NCI-H2029 (cell line): Measurements from ENCODE around the gene GBP6.
"Not testable (repeated sequence)": the region's sequence is repeated elsewhere in the genome, so short reads cannot be mapped to it uniquely, and the experiment has no call there.

Experiments
- DNase-seq: peaks from one replicate; lab custom pipeline; 2025; lab: John Stamatoyannopoulos, UW

The GBP6 gene

DNA sequence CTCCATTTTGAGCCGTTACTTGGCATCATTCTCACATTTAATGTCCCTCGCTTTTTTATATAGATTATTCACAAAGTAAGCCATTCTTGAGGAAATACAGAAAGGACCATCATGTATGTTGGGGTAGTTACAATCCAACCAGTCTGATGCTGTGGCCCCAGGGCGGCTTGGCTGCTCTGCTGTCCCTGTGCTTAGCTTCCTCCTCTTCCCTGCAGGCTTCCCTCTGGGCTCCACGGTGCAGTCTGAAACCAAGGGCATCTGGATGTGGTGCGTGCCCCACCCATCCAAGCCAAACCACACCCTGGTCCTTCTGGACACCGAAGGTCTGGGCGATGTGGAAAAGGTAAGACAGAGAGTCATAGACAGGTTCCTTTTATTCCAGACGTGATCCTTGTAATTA is 5.5 kb downstream of the GBP6 start:
- no peak for DNase-seq

DNA sequence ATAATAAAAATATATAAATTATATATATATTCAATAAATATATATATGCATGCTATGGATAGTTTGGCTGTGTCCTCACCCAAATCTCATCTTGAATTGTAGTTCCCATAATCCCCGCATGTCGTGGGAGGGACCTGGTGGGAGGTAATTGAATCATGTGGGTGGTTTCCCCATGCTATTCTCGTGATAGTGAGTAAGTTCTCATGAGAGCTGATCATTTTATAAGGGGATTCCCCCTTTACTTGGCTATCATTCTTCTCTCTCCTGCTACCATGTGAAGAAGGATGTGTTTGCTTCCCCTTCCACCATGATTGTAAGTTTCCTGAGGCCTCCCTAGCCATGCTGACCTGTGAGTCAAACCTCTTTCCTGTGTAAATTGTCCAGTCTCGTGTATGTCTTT is 10.0 kb downstream of the GBP6 start:
- DNase-seq: not testable (repeated sequence)

GRCh38 chr1:89378001-89378400 is 14.1 kb downstream of the GBP6 start:
- DNase-seq: no peak

DNA sequence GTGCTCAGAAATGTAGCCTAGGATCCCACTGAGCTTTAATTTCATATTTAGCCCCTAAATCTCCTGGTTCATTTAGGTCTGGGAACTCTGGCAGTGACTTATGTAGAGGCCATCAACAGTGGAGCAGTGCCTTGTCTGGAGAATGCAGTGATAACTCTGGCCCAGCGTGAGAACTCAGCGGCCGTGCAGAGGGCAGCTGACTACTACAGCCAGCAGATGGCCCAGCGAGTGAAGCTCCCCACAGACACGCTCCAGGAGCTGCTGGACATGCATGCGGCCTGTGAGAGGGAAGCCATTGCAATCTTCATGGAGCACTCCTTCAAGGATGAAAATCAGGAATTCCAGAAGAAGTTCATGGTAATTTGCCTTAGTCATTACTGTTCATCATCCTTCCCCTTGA is 17.8 kb downstream of the GBP6 start:
- DNase-seq: no peak

GRCh38 chr1:89382479-89382878 is 18.6 kb downstream of the GBP6 start:
- DNase-seq: no peak

GRCh38 chr1:89383185-89383584 is 19.3 kb downstream of the GBP6 start:
- no peak for DNase-seq

DNA sequence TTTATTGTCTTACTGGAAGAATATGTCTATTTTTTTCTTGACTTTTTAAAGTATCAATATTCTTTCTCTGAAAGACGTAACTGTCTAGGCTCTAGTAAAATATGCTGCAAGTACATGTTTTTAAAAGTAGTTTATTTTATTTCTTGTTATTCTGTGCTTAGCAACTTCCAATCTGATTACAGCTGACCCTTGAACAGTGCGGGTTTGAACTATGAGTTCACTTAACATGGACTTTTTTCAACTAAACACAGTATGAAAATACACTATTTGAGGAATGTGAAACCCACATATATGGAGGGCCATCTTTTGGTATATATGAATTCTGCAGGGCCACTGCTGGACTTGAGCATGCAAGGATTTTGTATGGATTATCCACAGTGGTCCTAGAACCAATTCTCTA is 26.8 kb downstream of the GBP6 start:
- DNase-seq: no peak

DNA sequence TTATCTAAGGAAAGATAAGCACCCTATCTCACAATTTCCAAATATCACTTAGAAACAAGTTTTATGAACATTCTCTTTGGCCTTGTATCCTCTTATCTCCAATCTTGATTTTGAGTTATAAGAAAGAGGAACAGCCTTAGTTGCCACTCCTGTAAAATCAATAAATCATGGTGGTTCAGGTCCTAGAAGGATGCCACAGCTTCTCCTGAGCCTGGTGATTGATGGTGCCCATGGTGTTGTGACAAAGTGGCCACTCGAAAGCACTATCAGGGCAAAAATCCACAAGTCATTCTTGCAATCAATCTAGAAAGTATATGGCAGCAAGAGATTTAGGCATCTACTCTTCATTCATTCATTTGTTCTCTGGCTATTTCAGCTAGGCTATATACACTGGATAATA is 27.8 kb downstream of the GBP6 start:
- DNase-seq: no peak

DNA sequence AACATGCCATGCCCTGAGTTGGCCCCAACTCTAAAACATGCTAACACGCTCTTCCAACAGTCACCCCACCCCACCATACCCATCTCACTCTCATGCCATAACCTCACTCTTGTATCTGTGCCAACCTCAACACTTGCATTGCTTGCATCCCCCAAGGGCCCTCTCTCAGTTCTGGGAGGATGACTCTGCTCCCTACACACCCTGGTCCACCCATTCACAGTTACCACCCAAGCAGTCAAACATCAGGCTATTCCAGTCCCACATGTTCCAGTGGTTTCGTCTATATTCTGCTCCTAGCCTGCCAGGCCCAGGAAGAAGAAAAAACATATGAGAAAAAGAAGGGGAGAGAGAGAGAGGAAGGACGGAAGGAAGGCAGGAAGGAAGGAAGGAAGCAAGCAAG is 31.0 kb downstream of the GBP6 start:
- no peak for DNase-seq

GRCh38 chr1:89396902-89397301 is 33.0 kb downstream of the GBP6 start:
- DNase-seq: no peak

DNA sequence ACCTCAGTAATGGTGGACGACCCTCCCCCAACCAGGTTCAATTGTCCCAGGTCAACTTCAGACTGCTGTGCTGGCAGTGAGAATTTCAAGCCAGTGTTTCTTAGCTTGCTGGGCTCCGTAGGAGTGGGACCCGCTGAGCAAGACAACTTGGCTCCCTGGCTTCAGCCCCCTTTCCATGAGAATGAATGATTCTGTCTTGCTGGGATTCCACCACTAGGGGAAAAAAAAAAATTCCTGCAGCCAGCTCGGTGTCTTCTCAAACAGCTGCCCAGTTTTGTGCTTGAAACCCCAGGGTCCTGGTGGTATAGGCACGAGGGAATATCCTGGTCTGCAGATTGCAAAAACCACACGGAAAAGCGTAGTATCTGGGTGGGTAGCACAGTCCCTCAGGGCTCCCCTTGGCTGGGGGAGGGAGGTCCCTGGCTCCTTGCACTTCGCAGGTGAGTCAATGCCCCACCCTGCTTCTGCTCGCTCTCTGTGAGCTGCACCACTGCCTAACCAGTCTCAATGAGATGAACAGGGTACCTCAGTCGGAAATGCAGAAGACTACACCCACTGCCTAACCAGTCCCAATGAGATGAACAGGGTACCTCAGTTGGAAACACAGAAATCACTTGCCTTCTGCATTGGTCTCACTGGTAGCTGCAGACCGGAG is 41.5 kb downstream of the GBP6 start:
- DNase-seq: no peak

DNA sequence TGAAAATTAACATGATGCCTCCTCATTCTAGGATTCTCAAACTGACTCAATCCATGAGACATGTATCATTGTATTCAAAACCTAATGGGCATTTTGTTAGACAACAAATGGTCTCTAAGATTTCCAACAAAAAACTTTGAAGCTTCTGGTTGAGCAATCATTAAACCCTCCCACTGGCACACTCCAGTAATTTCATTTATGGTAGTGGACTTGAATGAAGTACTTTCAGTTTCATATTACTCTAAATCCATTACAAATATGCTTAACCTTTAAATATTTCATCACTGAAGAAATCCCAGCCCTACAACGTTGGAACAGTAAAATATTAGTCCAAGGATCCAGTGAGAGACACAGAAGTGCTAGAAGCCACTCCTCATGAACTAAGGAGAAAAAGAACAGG is 43.5 kb downstream of the GBP6 start:
- DNase-seq: no peak

- DNase-seq: not testable (repeated sequence)
Observed at GRCh38 chr1:89407768-89408167, 43.9 kb downstream of the GBP6 start.

GRCh38 chr1:89425056-89425455 is 61.2 kb downstream of the GBP6 start:
- peak; percentile 87 for DNase-seq

DNA sequence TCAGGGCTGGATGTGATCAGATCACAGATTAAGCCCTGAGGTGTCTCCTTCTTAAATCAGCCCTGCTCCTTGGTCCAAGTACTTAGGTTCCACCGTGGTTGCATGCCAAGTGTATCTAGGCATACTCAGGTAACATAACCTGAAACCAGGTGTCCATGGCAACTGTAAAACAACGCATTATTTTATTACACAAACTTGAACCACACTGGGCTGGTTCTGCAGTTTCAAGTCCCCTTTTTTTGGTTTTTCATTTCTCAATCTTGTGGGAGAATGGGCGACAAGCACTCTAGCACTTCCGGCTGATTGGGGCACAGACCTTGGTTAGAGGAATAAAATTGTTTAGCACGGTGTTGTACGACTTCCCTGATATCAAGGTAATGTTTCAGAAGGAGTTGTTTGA is 65.2 kb downstream of the GBP6 start:
- DNase-seq: peak; percentile 45

DNA sequence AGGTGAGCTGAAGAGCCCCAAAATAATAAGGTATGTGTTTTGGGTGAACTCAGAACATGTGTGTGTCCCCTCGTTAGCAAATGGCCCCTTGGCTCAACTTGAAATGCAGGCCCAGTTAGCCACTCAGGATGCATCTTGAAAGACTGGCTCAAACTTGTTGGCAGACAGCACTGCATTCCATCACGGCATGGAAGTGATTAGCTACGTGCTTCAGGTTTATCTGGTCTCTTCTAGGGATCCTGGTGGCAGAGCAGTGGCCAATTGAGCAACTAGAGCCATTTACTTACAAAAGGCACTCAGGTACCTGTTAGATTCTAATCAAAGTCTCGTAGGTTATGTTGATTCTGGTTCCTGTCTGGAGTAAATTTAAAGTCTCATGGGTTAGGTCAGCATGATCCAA is 65.8 kb downstream of the GBP6 start:
- DNase-seq: not testable (repeated sequence)

DNA sequence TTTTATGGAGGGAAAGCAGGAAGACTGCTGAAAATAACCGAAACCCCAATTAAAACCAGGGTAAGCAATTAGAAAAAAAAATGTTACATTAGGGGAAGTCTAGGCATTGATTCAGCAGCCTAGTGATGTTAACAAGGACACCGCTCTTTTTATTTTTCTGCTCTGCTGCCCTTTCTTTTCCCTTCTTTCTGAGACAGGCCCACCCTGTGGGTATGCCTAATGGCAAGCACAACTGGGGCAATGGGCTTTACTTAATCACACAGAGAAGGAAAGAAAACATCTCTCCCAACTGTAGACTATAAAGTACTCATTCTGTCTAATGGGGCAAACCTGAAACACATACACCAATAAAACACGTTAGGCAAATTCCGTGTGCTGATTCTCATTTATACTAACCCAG is 69.6 kb downstream of the GBP6 start:
- no peak for DNase-seq

DNA sequence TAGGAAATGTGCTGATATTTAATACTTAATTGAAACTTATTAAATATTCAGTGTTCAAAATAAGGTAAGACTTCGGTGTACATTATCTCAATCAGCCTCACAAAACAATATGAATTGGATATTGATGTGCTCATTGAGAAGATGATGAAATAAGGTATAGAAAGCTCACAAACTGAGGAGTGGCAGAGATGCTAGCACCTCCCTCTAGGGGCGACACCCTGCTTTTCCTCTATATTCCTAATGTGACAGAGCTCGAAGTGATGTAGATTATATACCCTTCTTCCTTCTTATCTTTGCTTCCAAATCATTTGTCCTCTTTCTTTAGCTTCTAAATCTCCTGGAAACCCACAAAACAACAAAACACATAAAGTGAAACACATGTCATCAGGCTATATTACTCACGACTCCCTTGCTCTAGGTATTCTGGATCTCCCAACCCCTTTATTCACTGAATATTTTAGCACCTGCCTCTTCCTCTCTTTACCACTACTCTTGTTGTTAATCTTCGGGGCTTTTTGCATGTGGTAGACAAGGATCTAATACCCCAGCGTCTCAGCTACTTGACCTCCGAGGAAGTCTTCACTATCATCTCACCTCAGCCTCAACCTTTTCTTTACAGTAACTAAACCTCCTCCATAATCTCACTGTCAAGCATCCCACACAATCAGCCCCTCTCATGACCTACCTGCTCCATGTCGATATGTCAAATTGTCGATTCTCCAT is 70.4 kb downstream of the GBP6 start:
- DNase-seq: not testable (repeated sequence)
